WERI-Rb-1 (cell line): ENCODE results near the gene MOCS1.

Experiments
- DNase-seq: peaks from one replicate; pipeline ENCODE4 v3.0.0-alpha.2; 2020
- H3K27ac ChIP-seq: fragments of 250-450 bp; sonication (Bioruptor Pico); 2 replicates; pipeline ENCODE4 v1.5.1; 2020; ENCODE audit warnings: mild to moderate bottlenecking, moderate library complexity
- H3K27me3 ChIP-seq: fragments of 250-450 bp; sonication (Bioruptor Pico); 2 replicates; pipeline ENCODE4 v1.5.1; 2021; ENCODE audit warnings: mild to moderate bottlenecking, low read depth, moderate library complexity; ENCODE audit not compliant: insufficient read depth, severe bottlenecking
- H3K36me3 ChIP-seq: fragments of 250-450 bp; sonication (Bioruptor Pico); 2 replicates; pipeline ENCODE4 v1.5.1; 2020; ENCODE audit warnings: mild to moderate bottlenecking, moderate library complexity
- H3K4me3 ChIP-seq: 2 replicates; pipeline ENCODE4 v1.5.1; 2011; ENCODE audit warnings: low read depth, mild to moderate bottlenecking, control low read depth, low read length
- H3K9me3 ChIP-seq: fragments of 250-450 bp; sonication (Bioruptor Pico); 2 replicates; pipeline ENCODE4 v1.5.1; 2021; ENCODE audit warnings: mild to moderate bottlenecking, moderate library complexity; ENCODE audit not compliant: severe bottlenecking
- CTCF ChIP-seq: IDR thresholded peaks from 2 replicates; pipeline ENCODE4 v1.5.1; 2011; ENCODE audit warnings: low read depth, mild to moderate bottlenecking, control low read depth, inconsistent platforms, low read length

The MOCS1 gene

GRCh38 chr6:39952167-39952566 is 17.9 kb upstream of the MOCS1 start:
- H3K27ac ChIP-seq, result no peak overlapping the region
- H3K36me3 ChIP-seq, result no peaks in the 10 kb centered on the region
- H3K9me3 ChIP-seq, result peaks cover 15% of the 10 kb centered on the region
- TF ChIP-seq CTCF, result no peak
- no peak for DNase-seq
- no peak overlapping the region for H3K4me3 ChIP-seq
- H3K27me3 ChIP-seq, result peaks cover 3% of the 10 kb centered on the region

GRCh38 chr6:39951716-39952115 is 17.5 kb upstream of the MOCS1 start:
- TF ChIP-seq CTCF, result no peak
- no peak for DNase-seq
- H3K4me3 ChIP-seq, result no peak overlapping the region
- H3K27me3 ChIP-seq, result peaks cover 3% of the 10 kb centered on the region
- peaks cover 13% of the 10 kb centered on the region for H3K9me3 ChIP-seq
- no peak overlapping the region for H3K27ac ChIP-seq
- no peaks in the 10 kb centered on the region for H3K36me3 ChIP-seq

GRCh38 chr6:39951191-39951590 is 16.9 kb upstream of the MOCS1 start:
- H3K27ac ChIP-seq, result no peak overlapping the region
- no peak for TF ChIP-seq CTCF
- H3K36me3 ChIP-seq, result no peaks in the 10 kb centered on the region
- no peak for DNase-seq
- H3K9me3 ChIP-seq, result peaks cover 13% of the 10 kb centered on the region
- peaks cover 3% of the 10 kb centered on the region for H3K27me3 ChIP-seq
- H3K4me3 ChIP-seq, result no peak overlapping the region

- TF ChIP-seq CTCF, result no peak
- no peak overlapping the region for H3K4me3 ChIP-seq
- DNase-seq, result no peak
- H3K36me3 ChIP-seq, result no peaks in the 10 kb centered on the region
- no peak overlapping the region for H3K27ac ChIP-seq
- H3K27me3 ChIP-seq, result peaks cover 3% of the 10 kb centered on the region
- peaks cover 9% of the 10 kb centered on the region for H3K9me3 ChIP-seq
Observed at GRCh38 chr6:39950125-39950720, 16.0 kb upstream of the MOCS1 start.

- no peaks in the 10 kb centered on the region for H3K36me3 ChIP-seq
- peaks cover 3% of the 10 kb centered on the region for H3K27me3 ChIP-seq
- no peak overlapping the region for H3K27ac ChIP-seq
- no peak overlapping the region for H3K4me3 ChIP-seq
- DNase-seq, result no peak
- peaks cover 6% of the 10 kb centered on the region for H3K9me3 ChIP-seq
- TF ChIP-seq CTCF, result no peak
Observed at GRCh38 chr6:39948199-39948791, 14.0 kb upstream of the MOCS1 start.

- no peak for DNase-seq
- no peaks in the 10 kb centered on the region for H3K36me3 ChIP-seq
- H3K27me3 ChIP-seq, result peaks cover 3% of the 10 kb centered on the region
- H3K9me3 ChIP-seq, result peaks cover 6% of the 10 kb centered on the region
- no peak overlapping the region for H3K4me3 ChIP-seq
- no peak for TF ChIP-seq CTCF
- no peak overlapping the region for H3K27ac ChIP-seq
Observed at GRCh38 chr6:39947611-39948068, 13.4 kb upstream of the MOCS1 start.
